GM19240 (cell line): ENCODE measurements around the gene PCSK5.
"Not testable (repeated sequence)": the region's sequence is repeated elsewhere in the genome, so short reads cannot be mapped to it uniquely, and the experiment has no call there.

Experiments used
- DNase-seq: peaks from one replicate; pipeline ENCODE4 v3.0.0; 2011; ENCODE audit warnings: low spot score; ENCODE audit not compliant: insufficient read length

Gene PCSK5

DNA sequence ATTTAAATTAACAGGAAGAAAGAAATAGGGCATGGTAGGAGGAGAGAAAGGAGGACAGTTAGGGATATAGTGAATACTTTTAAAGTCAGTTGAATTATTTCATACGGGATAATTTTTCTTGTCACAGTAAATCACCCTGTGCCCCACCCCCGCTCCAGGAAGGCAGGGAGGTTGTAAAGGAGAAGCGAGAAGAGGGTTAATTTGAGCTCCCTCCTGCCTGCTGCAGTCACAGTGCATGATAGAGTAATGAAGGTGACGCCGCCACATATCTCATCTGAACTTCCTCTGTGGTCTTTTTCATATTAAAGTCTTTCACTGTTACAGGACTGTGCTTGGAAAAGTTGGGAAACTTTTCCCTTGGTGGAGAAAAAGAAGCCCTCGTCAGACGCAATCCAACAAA is 896 bp upstream of the PCSK5 start:
- DNase-seq = no peak

DNA sequence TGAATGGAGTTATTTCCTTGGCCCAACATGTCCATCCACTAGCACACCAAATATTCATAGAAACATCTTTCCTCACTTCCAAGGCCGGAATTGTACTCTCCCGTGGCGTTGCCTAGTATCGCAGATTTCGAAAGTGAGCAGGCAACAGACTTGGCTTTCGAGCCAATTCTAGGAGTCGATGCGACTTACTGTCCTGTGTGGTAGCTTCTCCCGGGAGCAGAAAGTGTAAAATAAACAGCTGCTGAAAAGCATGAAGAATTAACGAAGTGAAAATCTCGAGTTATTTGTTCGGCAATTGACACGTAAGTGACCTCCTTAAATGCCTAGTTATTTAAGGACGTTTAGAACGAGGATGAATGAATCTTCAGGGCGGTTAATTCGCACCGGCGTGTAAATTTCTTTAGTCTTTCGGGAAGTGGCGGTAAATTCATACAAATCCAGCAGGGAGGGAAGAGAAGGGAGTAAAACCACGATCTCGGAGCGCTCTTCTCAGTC is 449 bp upstream of the PCSK5 start:
- DNase-seq = no peak

DNA sequence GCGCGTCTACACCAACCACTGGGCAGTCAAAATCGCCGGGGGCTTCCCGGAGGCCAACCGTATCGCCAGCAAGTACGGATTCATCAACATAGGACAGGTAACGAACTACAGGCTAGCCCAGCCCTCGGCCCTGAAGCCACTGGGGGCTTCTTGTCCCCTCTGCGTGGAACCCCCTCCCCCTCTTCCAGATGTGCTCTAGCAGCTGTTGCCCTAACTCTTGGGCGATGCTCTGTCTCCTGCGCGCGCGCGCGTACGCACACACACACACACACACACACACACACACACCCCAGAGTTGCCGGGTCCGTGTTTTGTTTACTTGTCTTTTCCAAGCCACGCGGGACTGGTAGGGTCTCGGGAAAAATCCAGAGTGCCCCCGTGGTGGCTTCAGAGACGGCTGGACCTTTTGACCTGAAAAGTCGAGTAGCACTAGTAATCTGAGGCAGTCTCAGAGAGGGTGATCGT is 836 bp downstream of the PCSK5 start:
- DNase-seq = no peak

DNA sequence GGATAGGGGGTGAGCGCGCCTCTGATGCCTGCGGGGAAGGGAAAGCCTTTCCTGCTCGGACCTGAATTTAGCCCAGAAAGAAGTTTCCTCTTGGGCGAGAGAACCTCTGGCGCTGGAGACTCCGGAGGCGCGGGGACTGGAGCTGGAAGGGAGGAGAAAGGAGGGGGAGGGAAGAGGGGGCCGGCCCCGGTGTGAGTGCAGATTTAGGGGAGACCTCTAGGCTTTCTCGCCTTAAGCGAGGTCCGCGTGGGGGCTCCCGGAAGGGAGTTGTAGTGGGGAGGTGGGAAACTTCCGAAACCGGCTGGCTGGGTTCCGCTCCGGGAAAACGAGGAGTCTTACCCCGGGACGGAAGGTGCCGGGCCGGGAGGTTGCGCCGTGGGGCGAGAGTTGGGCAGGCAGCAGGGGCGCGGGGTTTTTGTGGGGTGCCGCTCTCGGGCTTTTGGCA is 1.3 kb downstream of the PCSK5 start:
- DNase-seq = no peak

DNA sequence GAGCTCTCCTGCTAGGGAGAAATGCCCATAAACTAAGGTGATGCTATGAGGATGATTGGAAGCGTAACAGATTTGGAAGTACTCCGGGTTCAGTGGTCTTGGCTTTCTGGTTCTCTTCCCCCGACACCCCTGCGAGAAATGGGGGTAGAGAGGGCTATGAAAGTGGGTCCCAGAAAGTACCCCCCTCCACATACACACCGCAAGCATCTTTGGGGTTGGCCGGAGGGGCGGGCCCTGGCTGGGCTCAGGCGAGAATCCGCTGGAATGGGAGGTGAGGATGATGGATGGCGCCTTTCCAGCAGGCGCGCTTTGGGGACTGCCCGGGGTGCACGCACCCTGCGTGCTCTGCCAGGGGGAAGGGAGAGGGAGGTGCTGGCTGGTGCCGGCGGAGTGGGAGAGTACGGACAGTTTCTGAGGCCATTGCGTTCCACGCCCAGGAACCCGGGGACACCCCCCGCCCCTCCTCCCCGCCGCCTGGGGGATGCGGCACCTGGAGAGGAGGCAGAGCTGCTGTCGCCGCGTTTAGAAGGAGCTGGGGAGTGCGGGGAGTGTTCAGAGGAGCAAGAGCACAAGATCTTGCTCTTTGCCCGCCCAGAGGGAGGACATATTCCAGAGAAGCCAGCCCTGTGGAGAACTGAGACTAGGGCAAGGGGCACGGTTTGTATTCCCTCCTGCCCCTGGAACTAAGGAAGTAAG is 1.9 kb downstream of the PCSK5 start:
- no peak for DNase-seq

DNA sequence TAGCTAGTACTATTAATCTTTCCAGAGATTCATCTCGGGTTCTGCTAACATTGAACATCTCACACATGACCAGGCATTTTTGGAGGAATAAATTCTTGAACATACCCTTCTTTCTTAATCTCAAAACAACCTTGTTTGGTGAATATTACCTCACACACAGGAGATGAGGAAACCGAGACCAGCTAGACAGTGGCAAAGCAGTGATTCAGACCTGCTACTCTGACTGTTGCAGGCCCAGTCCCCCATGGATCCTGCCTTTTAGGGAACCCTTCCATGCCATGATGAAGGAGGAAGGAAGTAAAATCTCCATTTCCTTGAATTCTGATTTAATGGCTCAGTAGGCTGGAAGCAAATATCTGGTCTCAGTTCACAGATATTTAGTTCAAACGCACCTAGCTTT is 2.6 kb downstream of the PCSK5 start:
- no peak for DNase-seq

DNA sequence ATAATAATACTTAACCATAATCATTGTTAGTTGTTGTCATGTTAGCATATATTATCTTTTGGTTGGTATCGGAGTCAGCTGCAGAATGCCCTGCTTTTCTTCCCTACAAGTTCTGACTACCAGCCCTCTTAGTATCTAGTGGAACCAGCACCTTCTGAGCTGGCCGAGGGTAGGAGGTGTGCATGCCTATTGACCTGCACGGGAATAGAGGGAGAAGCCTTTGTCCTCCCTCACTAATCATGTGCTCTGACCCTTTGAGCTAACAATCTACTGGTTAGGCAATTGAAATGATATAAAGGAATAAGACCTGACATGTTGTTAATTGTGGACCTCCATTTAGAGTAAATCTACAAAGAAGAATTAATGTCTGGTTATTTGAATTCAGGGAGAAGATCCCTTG is 4.1 kb downstream of the PCSK5 start:
- DNase-seq = no peak

DNA sequence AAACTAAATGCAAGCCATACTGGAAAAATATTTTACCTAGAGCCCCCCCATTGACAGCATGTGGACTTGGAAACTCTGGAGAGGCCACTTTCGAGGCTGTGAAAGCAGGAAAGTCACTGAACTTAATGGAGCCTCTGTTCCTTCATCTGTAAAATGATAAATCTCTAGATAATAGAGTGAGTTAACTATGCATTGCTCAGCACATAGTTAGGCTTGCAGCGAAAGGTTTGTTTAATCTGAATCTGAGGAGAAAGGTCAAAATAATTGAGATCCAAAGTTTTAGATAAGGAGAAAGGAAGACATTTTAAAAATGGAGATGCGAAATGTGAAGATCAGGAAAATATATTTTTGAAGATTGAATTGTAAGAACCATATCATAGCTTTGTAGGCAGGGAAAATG is 4.6 kb downstream of the PCSK5 start:
- no peak for DNase-seq

DNA sequence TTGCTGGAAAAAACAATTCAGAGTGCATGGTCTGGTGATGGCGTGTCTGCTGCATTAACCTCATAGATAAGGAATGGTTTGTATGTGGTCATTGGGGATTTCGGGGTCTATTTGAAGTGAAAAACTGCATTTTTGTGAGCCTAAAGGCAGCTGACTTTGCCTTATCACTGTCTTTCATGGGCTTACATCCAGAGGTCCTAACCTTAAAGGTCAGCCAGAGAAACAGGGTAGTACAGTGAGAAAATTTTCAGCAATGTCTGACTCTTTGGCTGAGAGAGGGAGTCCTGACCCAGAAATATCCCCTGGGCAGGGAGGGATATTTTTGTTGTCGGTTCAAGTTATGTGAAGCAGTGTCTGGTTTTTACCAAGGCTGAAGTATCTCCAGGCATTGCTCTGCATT is 5.7 kb downstream of the PCSK5 start:
- no peak for DNase-seq

DNA sequence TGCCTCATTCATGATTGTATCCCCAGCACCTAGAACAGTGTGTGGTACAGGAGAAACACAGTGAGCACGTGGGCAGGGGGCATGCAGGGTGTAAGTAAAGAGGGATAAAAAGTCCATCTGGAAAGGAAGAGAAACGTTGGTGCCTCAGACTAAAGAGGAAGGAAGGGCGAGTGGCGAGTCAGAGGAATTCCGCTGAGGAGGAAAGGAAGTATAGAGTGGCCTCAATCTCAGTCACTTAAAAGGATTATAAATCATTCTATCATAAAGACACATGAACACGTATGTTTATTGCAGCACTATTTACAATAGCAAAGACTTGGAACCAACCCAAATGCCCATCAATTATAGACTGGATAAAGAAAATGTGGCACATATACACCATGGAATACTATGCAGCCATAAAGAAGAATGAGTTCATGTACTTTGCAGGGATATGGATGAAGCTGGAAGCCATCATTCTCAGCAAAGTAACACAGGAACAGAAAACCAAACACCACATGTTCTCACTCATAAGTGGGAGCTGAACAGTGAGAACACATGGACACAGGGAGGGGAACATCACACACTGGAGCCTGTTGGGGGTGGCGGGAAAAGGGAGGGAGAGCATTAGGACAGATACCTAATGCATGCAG is 10.5 kb downstream of the PCSK5 start:
- not testable (repeated sequence) for DNase-seq

DNA sequence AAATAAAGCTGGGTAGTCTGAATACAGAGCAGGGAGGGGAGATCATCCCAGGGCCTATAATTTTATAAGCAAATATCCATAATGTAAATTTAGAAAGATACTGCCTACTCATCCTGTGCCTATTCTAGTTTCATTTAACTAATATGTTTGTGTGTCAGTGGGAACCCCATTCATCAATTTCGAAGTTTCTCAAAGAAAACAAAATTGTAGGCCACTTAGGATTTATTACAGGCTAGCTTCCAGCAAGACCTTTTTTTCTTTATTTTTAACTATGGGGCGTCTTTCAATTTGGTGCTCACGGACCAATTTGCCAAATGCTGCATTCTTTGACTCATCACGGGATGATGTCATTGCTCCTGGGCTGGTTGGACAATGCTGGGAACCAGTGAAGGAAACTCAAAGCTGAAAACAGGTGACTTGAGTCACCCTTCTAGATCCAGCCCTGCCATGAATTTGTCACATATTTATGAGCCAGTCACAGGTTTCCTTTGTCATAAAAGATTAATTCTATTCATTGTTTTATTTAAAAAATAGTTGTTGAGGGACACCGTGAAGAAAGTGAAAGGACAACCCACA is 13.4 kb downstream of the PCSK5 start:
- no peak for DNase-seq

DNA sequence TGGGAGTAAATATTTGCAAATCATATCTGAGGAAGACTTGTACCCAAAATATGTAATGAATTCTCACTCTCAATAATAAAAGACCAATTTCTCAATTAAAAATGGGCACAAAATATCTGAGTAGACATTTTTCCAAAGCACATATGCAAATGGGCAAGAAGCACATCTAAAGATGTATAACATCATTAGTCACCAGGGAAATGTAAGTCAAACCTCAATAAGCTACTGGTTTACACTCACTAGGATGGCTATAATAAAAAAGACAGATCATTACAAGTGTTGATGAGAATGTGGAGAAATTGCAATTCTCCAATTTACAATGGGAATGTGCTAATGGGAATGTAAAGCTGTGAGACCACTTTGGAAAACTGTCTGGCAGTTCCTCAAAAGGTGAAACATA is 13.9 kb downstream of the PCSK5 start:
- DNase-seq = no peak

DNA sequence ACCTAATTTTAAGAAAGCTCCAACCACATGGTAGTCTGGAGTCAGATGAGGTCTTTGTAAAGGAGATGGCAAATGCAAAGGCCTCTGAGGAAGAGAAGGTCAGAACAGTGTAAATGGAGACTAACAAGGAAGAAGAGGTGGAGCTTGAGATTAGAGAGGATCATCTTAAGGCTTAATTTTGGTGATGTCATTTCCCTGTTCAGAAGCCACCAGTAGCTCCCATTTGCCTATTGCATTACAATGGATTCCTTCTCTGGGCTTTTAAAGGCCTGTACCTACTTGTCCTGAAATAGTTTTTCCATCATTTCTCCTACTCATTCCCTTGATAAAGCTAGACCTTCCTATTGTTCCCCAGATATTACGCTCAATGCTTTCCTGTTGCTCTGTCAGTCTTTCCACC is 16.1 kb downstream of the PCSK5 start:
- no peak for DNase-seq

DNA sequence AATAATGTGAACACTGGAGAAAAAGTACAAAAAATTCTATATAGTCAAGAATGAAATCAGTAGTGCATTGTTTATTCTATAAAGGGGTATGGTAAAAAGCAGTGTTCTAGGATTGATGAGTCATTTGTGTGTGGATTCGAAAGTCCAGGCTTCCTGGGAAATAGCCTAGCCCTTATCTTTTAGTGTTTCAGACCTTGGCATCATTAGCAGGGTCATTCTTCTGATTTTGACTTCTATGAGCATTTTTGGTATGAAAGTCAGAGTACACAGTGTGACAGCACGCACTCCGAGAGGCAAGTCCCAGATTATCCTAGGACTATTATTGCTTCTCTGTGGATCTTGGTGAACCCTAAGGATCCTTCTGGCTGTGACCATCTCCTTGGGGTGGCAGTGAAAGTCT is 16.9 kb downstream of the PCSK5 start:
- DNase-seq = no peak

DNA sequence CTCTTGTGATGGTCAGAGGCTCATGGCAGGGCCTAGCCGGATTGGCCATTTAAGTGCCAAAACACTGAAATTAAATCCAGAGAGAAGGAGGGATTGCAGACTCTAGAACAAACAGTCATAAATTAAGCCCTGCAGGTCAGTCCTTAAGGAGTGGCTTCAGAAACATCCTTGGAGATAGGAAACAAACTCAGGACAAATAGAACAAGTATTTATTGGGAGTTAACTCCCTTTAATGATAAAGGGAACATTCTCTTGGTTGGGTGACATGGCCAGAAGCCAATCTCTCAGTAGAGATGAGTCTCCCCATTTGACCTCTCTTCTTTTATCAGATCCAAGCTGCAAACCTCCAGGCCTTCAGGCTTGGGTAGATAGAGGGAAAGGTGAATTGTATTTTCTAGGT is 17.4 kb downstream of the PCSK5 start:
- no peak for DNase-seq

DNA sequence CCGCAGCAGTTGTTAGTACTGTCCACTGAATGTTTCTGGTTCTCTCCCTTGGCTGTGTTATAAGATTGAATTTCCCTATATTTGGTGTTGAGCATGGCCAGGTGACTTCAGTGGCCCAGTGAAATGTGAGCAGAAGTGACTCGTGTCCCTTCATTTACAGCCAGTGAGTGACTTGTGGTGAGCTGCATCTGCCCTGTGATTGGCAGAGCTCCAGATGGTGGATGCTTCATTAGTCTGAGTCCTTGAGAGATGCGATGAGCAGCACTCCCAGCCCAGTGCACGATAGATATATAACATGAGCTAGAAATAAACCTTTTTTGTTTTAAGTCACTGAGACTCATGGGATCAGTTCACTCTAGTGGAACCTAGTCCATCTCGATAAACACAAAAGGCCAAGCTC is 19.3 kb downstream of the PCSK5 start:
- DNase-seq = no peak

DNA sequence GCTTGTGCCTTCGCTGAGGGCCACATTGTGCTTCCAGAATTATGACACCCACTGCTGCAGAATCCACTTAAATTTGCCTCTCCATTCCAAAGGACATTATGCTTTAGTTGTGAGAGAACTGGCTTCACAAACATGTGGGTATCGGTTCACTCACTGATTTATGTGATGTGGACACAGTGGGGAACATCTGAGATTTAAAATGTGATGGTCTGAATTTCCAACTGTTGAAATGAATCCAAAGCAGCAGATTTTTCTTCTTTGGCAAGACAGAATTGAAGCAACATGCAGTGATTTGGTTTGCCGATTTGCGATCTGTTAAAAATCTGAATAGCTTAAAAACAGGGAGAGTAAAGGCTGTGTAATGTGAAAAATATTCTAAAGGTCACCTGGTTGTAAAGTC is 20.3 kb downstream of the PCSK5 start:
- no peak for DNase-seq

DNA sequence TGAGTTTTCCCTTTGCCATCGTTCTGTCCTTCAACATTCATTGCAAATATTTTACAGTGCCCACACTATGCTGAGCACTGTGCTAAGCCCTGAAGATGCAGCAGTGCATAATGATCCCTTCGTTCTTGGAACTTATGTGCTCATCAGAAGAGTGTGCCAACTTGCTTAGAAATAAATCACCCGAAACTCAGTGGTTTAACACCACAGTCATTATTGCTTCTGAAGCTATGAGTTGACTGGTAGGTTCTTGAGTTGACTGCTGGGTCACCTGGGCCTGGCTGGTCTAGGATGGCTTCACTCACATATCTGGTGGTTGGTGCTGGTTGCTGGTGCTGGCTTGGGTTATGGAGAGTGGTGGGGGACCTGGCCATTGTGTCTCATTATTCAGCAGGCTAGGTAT is 20.9 kb downstream of the PCSK5 start:
- no peak for DNase-seq

DNA sequence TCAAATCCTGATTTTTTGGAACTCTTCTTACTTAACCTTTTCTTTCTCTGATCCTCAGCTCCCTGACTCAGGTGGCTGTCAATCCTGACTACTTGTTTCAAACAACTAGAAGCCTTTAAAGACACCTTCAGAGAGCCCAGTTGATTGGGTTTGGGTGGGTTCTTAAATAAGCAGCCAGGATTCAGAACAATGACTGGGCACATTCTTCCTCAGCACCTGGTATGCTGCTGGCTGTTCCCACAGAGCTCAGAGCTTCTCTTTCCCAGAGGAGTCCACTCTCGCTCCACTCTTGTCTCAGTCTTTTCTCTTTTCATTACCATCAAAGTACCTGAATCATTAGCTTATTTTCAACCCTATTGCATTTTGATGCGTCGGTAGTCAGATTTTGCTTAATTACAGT is 22.5 kb downstream of the PCSK5 start:
- DNase-seq = no peak

DNA sequence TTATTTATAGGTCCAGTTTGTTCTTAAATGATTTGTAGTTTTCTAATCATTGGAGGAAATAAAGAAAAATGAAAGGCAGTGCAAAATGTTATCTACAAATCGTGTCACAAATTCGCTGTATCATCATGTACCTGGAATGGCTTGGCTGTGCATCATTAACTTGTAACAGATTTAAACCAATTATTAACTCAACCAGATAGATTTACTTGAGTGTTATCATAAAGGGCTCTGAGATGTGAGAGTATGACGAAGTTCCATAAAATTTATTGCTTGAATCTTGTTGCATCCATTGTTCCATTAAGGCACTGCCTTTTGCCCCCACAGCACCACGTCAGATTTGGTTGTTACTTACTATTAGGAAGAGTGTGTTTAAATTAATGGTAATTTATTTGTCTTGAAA is 23.5 kb downstream of the PCSK5 start:
- DNase-seq = no peak

DNA sequence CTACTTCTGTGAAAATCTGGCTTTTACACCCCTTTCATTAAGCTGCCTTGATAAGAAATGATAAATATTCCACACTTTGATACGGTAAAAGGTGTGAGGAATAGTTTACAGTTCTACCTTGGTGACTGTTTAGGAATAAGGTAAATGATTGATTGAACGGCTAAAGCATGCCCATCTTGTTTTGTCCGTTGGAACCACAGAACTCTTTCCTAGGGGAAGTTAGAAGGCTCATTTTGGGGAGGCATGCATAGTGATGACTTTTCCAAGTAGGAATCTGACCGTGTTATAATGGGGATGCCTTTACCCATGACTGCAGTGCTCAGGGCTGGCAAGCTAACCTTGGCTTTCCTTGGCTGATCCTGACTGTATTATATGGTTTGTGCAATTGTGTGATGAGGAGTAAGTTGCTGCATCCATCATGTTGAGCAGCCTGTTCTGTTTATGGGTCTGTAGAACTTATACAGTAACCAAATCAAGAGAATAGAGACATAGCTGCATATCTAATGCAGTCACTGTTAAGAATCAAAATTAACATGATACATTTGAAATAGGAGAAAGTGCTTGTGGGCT is 24.5 kb downstream of the PCSK5 start:
- DNase-seq = no peak

DNA sequence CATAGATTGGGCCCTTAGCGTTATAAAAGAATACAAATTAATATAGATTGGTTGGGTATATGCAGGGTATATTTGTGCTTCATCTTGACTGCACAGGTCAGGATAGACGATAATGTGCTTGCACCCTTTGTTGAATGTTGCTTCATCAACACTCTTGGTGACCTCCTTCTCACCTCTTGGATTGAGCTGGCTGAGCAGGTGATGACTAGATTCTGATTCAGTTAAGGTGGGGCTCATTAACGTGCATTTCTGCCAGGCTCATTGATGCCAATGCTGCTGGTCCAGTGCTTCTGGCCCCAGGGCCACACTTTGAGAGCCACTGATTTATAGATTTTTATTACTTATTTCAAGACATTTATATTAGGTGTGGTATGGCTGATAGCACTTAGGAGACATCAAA is 27.7 kb downstream of the PCSK5 start:
- DNase-seq = no peak
